ENCODE measurements around the gene B3GALT6. TPM values are rescaled to one million over a fixed set of nuclear protein-coding genes. Genes with fewer than 3 reads are reported as not detected.

Gene B3GALT6
- total RNA-seq (10 to 100 TPM; 10.2 to 13.3 (median 12.0) TPM), polyA plus RNA-seq (9.1 TPM)
- long read RNA-seq, donor 1, transcript B3GALT6-201 (1 exons, 2,783 nt) = minor isoform, 59 of 121 reads
- long read RNA-seq, donor 1, transcript B3GALT6-202 (1 exons, 2,816 nt) = major isoform, 62 of 121 reads
- long read RNA-seq, donor 1, partial matches to known transcripts = 0 of 121 reads
- long read RNA-seq, donor 1, other reads (novel, unspliced or antisense) = 0 of 121 reads
- long read RNA-seq, donor 2, transcript B3GALT6-202 (1 exons, 2,816 nt) = major isoform, 23 of 44 reads
- long read RNA-seq, donor 2, transcript B3GALT6-201 (1 exons, 2,783 nt) = minor isoform, 21 of 44 reads
- long read RNA-seq, donor 2, partial matches to known transcripts = 0 of 44 reads
- long read RNA-seq, donor 2, other reads (novel, unspliced or antisense) = 0 of 44 reads
- long read RNA-seq, donor 3, transcript B3GALT6-201 (1 exons, 2,783 nt) = major isoform, 13 of 13 reads
- long read RNA-seq, donor 3, partial matches to known transcripts = 0 of 13 reads
- long read RNA-seq, donor 3, other reads (novel, unspliced or antisense) = 0 of 13 reads
- long read RNA-seq, donor 4, transcript B3GALT6-202 (1 exons, 2,816 nt) = major isoform, 38 of 63 reads
- long read RNA-seq, donor 4, transcript B3GALT6-201 (1 exons, 2,783 nt) = minor isoform, 25 of 63 reads
- long read RNA-seq, donor 4, partial matches to known transcripts = 0 of 63 reads
- long read RNA-seq, donor 4, other reads (novel, unspliced or antisense) = 0 of 63 reads

- peak within 1 kb of the TSS; percentile 65 for H3K27ac ChIP-seq (ENCODE audit: low read length)
- no peak for ATAC-seq
- intact Hi-C loops (cut with DNase I) = loop anchor here in 1 of 4 donors (10.0 kb wide), 1 partner anchor 108 kb away; no protein-coding TSS in a partner anchor
- WGBS = 7% methylated on average over 100 of the region's 100 CpGs
- H3K4me1 ChIP-seq (ENCODE audit: control insufficient read depth, insufficient read depth, low read length) = peaks cover 11% of the 10 kb centered on the region
- H3K27me3 ChIP-seq (ENCODE audit: control insufficient read depth, insufficient read depth) = no peaks in the 10 kb centered on the region
- peak within 1 kb of the TSS; percentile 83 for H3K4me3 ChIP-seq (ENCODE audit: low read length)
- H3K9me3 ChIP-seq (ENCODE audit: control insufficient read depth, low read length) = no peaks in the 10 kb centered on the region
- DNase-seq = no peak
Observed at GRCh38 chr1:1232208-1232795, at the start of gene B3GALT6. Gene B3GALT6 (plus strand): TSS chr1:1232237. CDS start chr1:1232279, 42 bp downstream.

- no peaks in the 10 kb centered on the region for H3K9me3 ChIP-seq (ENCODE audit: control insufficient read depth, low read length)
- DNase-seq (peak; percentile 16 to 59 (median 38)), ATAC-seq (peak; percentile 13 to 18)
- intact Hi-C loops (cut with DNase I) = no loop called here
- no peak overlapping the region for H3K4me3 ChIP-seq (ENCODE audit: low read length)
- no peak overlapping the region for H3K27ac ChIP-seq (ENCODE audit: low read length)
- no peaks in the 10 kb centered on the region for H3K27me3 ChIP-seq (ENCODE audit: control insufficient read depth, insufficient read depth)
- no peaks in the 10 kb centered on the region for H3K4me1 ChIP-seq (ENCODE audit: control insufficient read depth, insufficient read depth, low read length)
- WGBS = 58% methylated on average over 39 of the region's 39 CpGs
Observed at GRCh38 chr1:1182491-1183220, 49.4 kb upstream of the B3GALT6 start.

- intact Hi-C loops (cut with DNase I) = no loop called here
Observed at GRCh38 chr1:1183221-1183747, 48.8 kb upstream of the B3GALT6 start.

GRCh38 chr1:1183833-1184775 is 47.9 kb upstream of the B3GALT6 start:
- DNase-seq = peak in 2 of 3 donors; percentile 28 to 33
- intact Hi-C loops (cut with DNase I) = no loop called here

More at GRCh38 chr1:1183221-1183747, 48.8 kb upstream of the B3GALT6 start:
- DNase-seq (peak; percentile 7 to 41 (median 34)), ATAC-seq (peak in 1 of 2 donors; percentile 16)
- no peak overlapping the region for H3K27ac ChIP-seq (ENCODE audit: low read length)
- no peaks in the 10 kb centered on the region for H3K4me1 ChIP-seq (ENCODE audit: control insufficient read depth, insufficient read depth, low read length)
- H3K27me3 ChIP-seq (ENCODE audit: control insufficient read depth, insufficient read depth) = no peaks in the 10 kb centered on the region
- H3K9me3 ChIP-seq (ENCODE audit: control insufficient read depth, low read length) = no peaks in the 10 kb centered on the region
- WGBS = 69% methylated on average over 21 of the region's 21 CpGs
- no peak overlapping the region for H3K4me3 ChIP-seq (ENCODE audit: low read length)

GRCh38 chr1:1185101-1185765 is 46.8 kb upstream of the B3GALT6 start:
- H3K9me3 ChIP-seq (ENCODE audit: control insufficient read depth, low read length) = no peaks in the 10 kb centered on the region
- ATAC-seq = no peak
- 79% methylated on average over 31 of the region's 31 CpGs for WGBS

More at GRCh38 chr1:1183833-1184775, 47.9 kb upstream of the B3GALT6 start:
- Histone ChIP-seq H3K27ac (ENCODE audit: low read length) (no peak overlapping the region), H3K4me1 (ENCODE audit: control insufficient read depth, insufficient read depth, low read length) (no peaks in the 10 kb centered on the region), H3K4me3 (ENCODE audit: low read length) (no peak overlapping the region), H3K27me3 (ENCODE audit: control insufficient read depth, insufficient read depth) (no peaks in the 10 kb centered on the region), H3K9me3 (ENCODE audit: control insufficient read depth, low read length) (no peaks in the 10 kb centered on the region)
- WGBS = 82% methylated on average over 32 of the region's 33 CpGs
- peak in 1 of 2 donors; percentile 5 for ATAC-seq

GRCh38 chr1:1187938-1188337 is 44.1 kb upstream of the B3GALT6 start:
- Histone ChIP-seq H3K9me3 (ENCODE audit: control insufficient read depth, low read length) (no peaks in the 10 kb centered on the region), H3K27ac (ENCODE audit: low read length) (no peak overlapping the region), H3K4me1 (ENCODE audit: control insufficient read depth, insufficient read depth, low read length) (no peaks in the 10 kb centered on the region), H3K4me3 (ENCODE audit: low read length) (no peak overlapping the region), H3K27me3 (ENCODE audit: control insufficient read depth, insufficient read depth) (no peaks in the 10 kb centered on the region)
- no peak for DNase-seq
- ATAC-seq = no peak
- intact Hi-C loops (cut with DNase I) = no loop called here

More at GRCh38 chr1:1185101-1185765, 46.8 kb upstream of the B3GALT6 start:
- no peaks in the 10 kb centered on the region for H3K4me1 ChIP-seq (ENCODE audit: control insufficient read depth, insufficient read depth, low read length)
- no peaks in the 10 kb centered on the region for H3K27me3 ChIP-seq (ENCODE audit: control insufficient read depth, insufficient read depth)
- H3K4me3 ChIP-seq (ENCODE audit: low read length) = no peak overlapping the region
- DNase-seq = peak; percentile 10 to 57 (median 37)
- no peak overlapping the region for H3K27ac ChIP-seq (ENCODE audit: low read length)
- intact Hi-C loops (cut with DNase I) = no loop called here

- H3K4me1 ChIP-seq (ENCODE audit: control insufficient read depth, insufficient read depth, low read length) = no peaks in the 10 kb centered on the region
- H3K4me3 ChIP-seq (ENCODE audit: low read length) = no peak overlapping the region
- no peak overlapping the region for H3K27ac ChIP-seq (ENCODE audit: low read length)
- no peaks in the 10 kb centered on the region for H3K27me3 ChIP-seq (ENCODE audit: control insufficient read depth, insufficient read depth)
- DNase-seq (no peak), ATAC-seq (no peak)
- intact Hi-C loops (cut with DNase I) = no loop called here
- no peaks in the 10 kb centered on the region for H3K9me3 ChIP-seq (ENCODE audit: control insufficient read depth, low read length)
- WGBS = 66% methylated on average over 5 of the region's 5 CpGs
Observed at GRCh38 chr1:1189111-1189510, 42.9 kb upstream of the B3GALT6 start.

GRCh38 chr1:1191734-1192133 is 40.3 kb upstream of the B3GALT6 start:
- Histone ChIP-seq H3K4me1 (ENCODE audit: control insufficient read depth, insufficient read depth, low read length) (no peaks in the 10 kb centered on the region), H3K27me3 (ENCODE audit: control insufficient read depth, insufficient read depth) (no peaks in the 10 kb centered on the region), H3K4me3 (ENCODE audit: low read length) (no peak overlapping the region), H3K27ac (ENCODE audit: low read length) (no peak overlapping the region), H3K9me3 (ENCODE audit: control insufficient read depth, low read length) (no peaks in the 10 kb centered on the region)
- intact Hi-C loops (cut with DNase I) = no loop called here
- peak in 1 of 3 donors; percentile 31 for DNase-seq
- 87% methylated on average over 11 of the region's 11 CpGs for WGBS
- no peak for ATAC-seq

- ATAC-seq = no peak
- DNase-seq = no peak
- no peaks in the 10 kb centered on the region for H3K27me3 ChIP-seq (ENCODE audit: control insufficient read depth, insufficient read depth)
- no peaks in the 10 kb centered on the region for H3K9me3 ChIP-seq (ENCODE audit: control insufficient read depth, low read length)
- intact Hi-C loops (cut with DNase I) = no loop called here
- 91% methylated on average over 3 of the region's 3 CpGs for whole genome bisulfite sequencing
- H3K27ac ChIP-seq (ENCODE audit: low read length) = no peak overlapping the region
- no peak overlapping the region for H3K4me3 ChIP-seq (ENCODE audit: low read length)
- H3K4me1 ChIP-seq (ENCODE audit: control insufficient read depth, insufficient read depth, low read length) = no peaks in the 10 kb centered on the region
Observed at GRCh38 chr1:1194723-1195122, 37.3 kb upstream of the B3GALT6 start.
